ENCODE results near the gene ZCCHC14.

ZCCHC14 gene

GRCh38 chr16:87368029-87368770 is 124.6 kb downstream of the ZCCHC14 start:
- Histone ChIP-seq H3K4me1 (ENCODE audit: control insufficient read depth, insufficient read depth, low read depth, low read length) (peaks cover 15% of the 10 kb centered on the region), H3K79me1 (replicated peaks; ENCODE audit: low read length, poor library complexity, severe bottlenecking) (peaks cover 65% of the 10 kb centered on the region), H2BK120ac (ENCODE audit: low read depth, low read length) (no peak overlapping the region), H4K91ac (ENCODE audit: low read length) (no peak overlapping the region), H3K4me2 (ENCODE audit: low read length, poor library complexity, severe bottlenecking) (no peak overlapping the region), H3K9ac (ENCODE audit: low read length) (no peak overlapping the region), H2BK5ac (ENCODE audit: low read depth, low read length, poor library complexity, severe bottlenecking) (no peak overlapping the region), H3K23ac (ENCODE audit: low read length in 2 of 2) (no peak overlapping the region), H2BK15ac (ENCODE audit: low read depth, poor library complexity, severe bottlenecking) (no peak overlapping the region), H3K18ac (ENCODE audit: low read depth in 1 of 2, low read length in 2 of 2) (no peak overlapping the region), H2BK12ac (ENCODE audit: low read length in 2 of 2) (no peak overlapping the region), H3K27me3 (ENCODE audit: control insufficient read depth in 1 of 2, insufficient read depth in 1 of 2, low read length in 2 of 2) (no peaks in the 10 kb centered on the region), H3K4ac (ENCODE audit: low read depth in 1 of 2, low read length in 2 of 2) (no peak overlapping the region), H2AK5ac (ENCODE audit: low read length, severe bottlenecking) (no peak overlapping the region), H3K36me3 (ENCODE audit: control insufficient read depth in 1 of 2, insufficient read depth in 2 of 2, low read depth in 1 of 2, low read length in 2 of 2) (peaks cover 27 to 33% of the 10 kb centered on the region in 2 experiments), H3K27ac (ENCODE audit: low read length, poor library complexity, severe bottlenecking) (no peak overlapping the region), H3K14ac (ENCODE audit: low read length in 2 of 2) (no peak overlapping the region), H3K9me3 (ENCODE audit: control insufficient read depth, low read length) (no peaks in the 10 kb centered on the region), H3K4me3 (ENCODE audit: insufficient read depth in 1 of 2, low read depth in 1 of 2, low read length in 2 of 2) (no peak overlapping the region), H2AFZ (ENCODE audit: low read depth, low read length) (no peak overlapping the region), H4K8ac (ENCODE audit: low read length) (no peak overlapping the region)
- 100% methylated on average over 2 of the region's 5 CpGs for WGBS
- DNase-seq = no peak

- H3K79me1 ChIP-seq (replicated peaks; ENCODE audit: low read length, poor library complexity, severe bottlenecking) = peaks cover 67% of the 10 kb centered on the region
- H2AK5ac ChIP-seq (ENCODE audit: low read length, severe bottlenecking) = no peak overlapping the region
- no peaks in the 10 kb centered on the region for H3K9me3 ChIP-seq (ENCODE audit: control insufficient read depth, low read length)
- no peak for DNase-seq
- no peak overlapping the region for H3K4me2 ChIP-seq (ENCODE audit: low read length, poor library complexity, severe bottlenecking)
- no peak overlapping the region for H4K91ac ChIP-seq (ENCODE audit: low read length)
- H3K4me3 ChIP-seq (ENCODE audit: insufficient read depth in 1 of 2, low read depth in 1 of 2, low read length in 2 of 2) = no peak overlapping the region
- no peak overlapping the region for H3K23ac ChIP-seq (ENCODE audit: low read length in 2 of 2)
- no peak overlapping the region for H3K14ac ChIP-seq (ENCODE audit: low read length in 2 of 2)
- H2BK120ac ChIP-seq (ENCODE audit: low read depth, low read length) = no peak overlapping the region
- WGBS = 90% methylated on average over 9 of the region's 9 CpGs
- H3K18ac ChIP-seq (ENCODE audit: low read depth in 1 of 2, low read length in 2 of 2) = no peak overlapping the region
- H3K4me1 ChIP-seq (ENCODE audit: control insufficient read depth, insufficient read depth, low read depth, low read length) = peaks cover 15% of the 10 kb centered on the region
- no peak overlapping the region for H3K27ac ChIP-seq (ENCODE audit: low read length, poor library complexity, severe bottlenecking)
- H2AFZ ChIP-seq (ENCODE audit: low read depth, low read length) = no peak overlapping the region
- H2BK15ac ChIP-seq (ENCODE audit: low read depth, poor library complexity, severe bottlenecking) = no peak overlapping the region
- H3K36me3 ChIP-seq (ENCODE audit: control insufficient read depth in 1 of 2, insufficient read depth in 2 of 2, low read depth in 1 of 2, low read length in 2 of 2) = peaks cover 27 to 33% of the 10 kb centered on the region in 2 experiments
- no peak overlapping the region for H2BK5ac ChIP-seq (ENCODE audit: low read depth, low read length, poor library complexity, severe bottlenecking)
- no peaks in the 10 kb centered on the region for H3K27me3 ChIP-seq (ENCODE audit: control insufficient read depth in 1 of 2, insufficient read depth in 1 of 2, low read length in 2 of 2)
- no peak overlapping the region for H2BK12ac ChIP-seq (ENCODE audit: low read length in 2 of 2)
- no peak overlapping the region for H4K8ac ChIP-seq (ENCODE audit: low read length)
- no peak overlapping the region for H3K9ac ChIP-seq (ENCODE audit: low read length)
- H3K4ac ChIP-seq (ENCODE audit: low read depth in 1 of 2, low read length in 2 of 2) = no peak overlapping the region
Observed at GRCh38 chr16:87367529-87367928, 125.3 kb downstream of the ZCCHC14 start.

- Histone ChIP-seq H3K4me1 (ENCODE audit: control insufficient read depth, insufficient read depth, low read depth, low read length) (peaks cover 15% of the 10 kb centered on the region), H2AK5ac (ENCODE audit: low read length, severe bottlenecking) (no peak overlapping the region), H3K14ac (ENCODE audit: low read length in 2 of 2) (no peak overlapping the region), H2BK12ac (ENCODE audit: low read length in 2 of 2) (no peak overlapping the region), H3K4me2 (ENCODE audit: low read length, poor library complexity, severe bottlenecking) (no peak overlapping the region), H2BK15ac (ENCODE audit: low read depth, poor library complexity, severe bottlenecking) (no peak overlapping the region), H4K91ac (ENCODE audit: low read length) (no peak overlapping the region), H2BK5ac (ENCODE audit: low read depth, low read length, poor library complexity, severe bottlenecking) (no peak overlapping the region), H3K9me3 (ENCODE audit: control insufficient read depth, low read length) (no peaks in the 10 kb centered on the region), H2AFZ (ENCODE audit: low read depth, low read length) (no peak overlapping the region), H3K23ac (ENCODE audit: low read length in 2 of 2) (no peak overlapping the region), H3K9ac (ENCODE audit: low read length) (no peak overlapping the region), H3K27ac (ENCODE audit: low read length, poor library complexity, severe bottlenecking) (no peak overlapping the region), H3K4me3 (ENCODE audit: insufficient read depth in 1 of 2, low read depth in 1 of 2, low read length in 2 of 2) (no peak overlapping the region), H4K8ac (ENCODE audit: low read length) (no peak overlapping the region), H3K27me3 (ENCODE audit: control insufficient read depth in 1 of 2, insufficient read depth in 1 of 2, low read length in 2 of 2) (no peaks in the 10 kb centered on the region), H3K18ac (ENCODE audit: low read depth in 1 of 2, low read length in 2 of 2) (no peak overlapping the region), H2BK120ac (ENCODE audit: low read depth, low read length) (no peak overlapping the region), H3K79me1 (replicated peaks; ENCODE audit: low read length, poor library complexity, severe bottlenecking) (peaks cover 64% of the 10 kb centered on the region), H3K4ac (ENCODE audit: low read depth in 1 of 2, low read length in 2 of 2) (no peak overlapping the region), H3K36me3 (ENCODE audit: control insufficient read depth in 1 of 2, insufficient read depth in 2 of 2, low read depth in 1 of 2, low read length in 2 of 2) (peaks cover 32 to 33% of the 10 kb centered on the region in 2 experiments)
- no CpG with 5 or more reads among the region's 1 CpG for WGBS
- DNase-seq = no peak
Observed at GRCh38 chr16:87366930-87367329, 125.9 kb downstream of the ZCCHC14 start.

GRCh38 chr16:87366288-87366687 is 126.5 kb downstream of the ZCCHC14 start:
- Histone ChIP-seq H3K23ac (ENCODE audit: low read length in 2 of 2) (no peak overlapping the region), H2AK5ac (ENCODE audit: low read length, severe bottlenecking) (no peak overlapping the region), H2AFZ (ENCODE audit: low read depth, low read length) (no peak overlapping the region), H2BK15ac (ENCODE audit: low read depth, poor library complexity, severe bottlenecking) (no peak overlapping the region), H2BK12ac (ENCODE audit: low read length in 2 of 2) (no peak overlapping the region), H3K4ac (ENCODE audit: low read depth in 1 of 2, low read length in 2 of 2) (no peak overlapping the region), H3K9me3 (ENCODE audit: control insufficient read depth, low read length) (no peaks in the 10 kb centered on the region), H4K91ac (ENCODE audit: low read length) (no peak overlapping the region), H3K27ac (ENCODE audit: low read length, poor library complexity, severe bottlenecking) (no peak overlapping the region), H3K18ac (ENCODE audit: low read depth in 1 of 2, low read length in 2 of 2) (no peak overlapping the region), H3K27me3 (ENCODE audit: control insufficient read depth in 1 of 2, insufficient read depth in 1 of 2, low read length in 2 of 2) (no peaks in the 10 kb centered on the region), H3K36me3 (ENCODE audit: control insufficient read depth in 1 of 2, insufficient read depth in 2 of 2, low read depth in 1 of 2, low read length in 2 of 2) (peaks cover 39% of the 10 kb centered on the region in 2 experiments), H4K8ac (ENCODE audit: low read length) (no peak overlapping the region), H3K9ac (ENCODE audit: low read length) (no peak overlapping the region), H2BK120ac (ENCODE audit: low read depth, low read length) (no peak overlapping the region), H3K14ac (ENCODE audit: low read length in 2 of 2) (no peak overlapping the region), H3K4me1 (ENCODE audit: control insufficient read depth, insufficient read depth, low read depth, low read length) (peaks cover 20% of the 10 kb centered on the region), H3K4me3 (ENCODE audit: insufficient read depth in 1 of 2, low read depth in 1 of 2, low read length in 2 of 2) (no peak overlapping the region), H3K79me1 (replicated peaks; ENCODE audit: low read length, poor library complexity, severe bottlenecking) (peaks cover 66% of the 10 kb centered on the region), H3K4me2 (ENCODE audit: low read length, poor library complexity, severe bottlenecking) (no peak overlapping the region), H2BK5ac (ENCODE audit: low read depth, low read length, poor library complexity, severe bottlenecking) (no peak overlapping the region)
- DNase-seq = no peak
- 95% methylated on average over 4 of the region's 4 CpGs for WGBS

Data from mesenchymal stem cell (in vitro differentiated cells and primary cell).